Neural progenitor cell (in vitro differentiated cells): ENCODE data around the gene DMTF1. TPM values are rescaled to one million over a fixed set of nuclear protein-coding genes. Genes with fewer than 3 reads are reported as not detected.

ENCODE experiments used
- DNase-seq: peaks from one replicate; pipeline ENCODE4 v3.0.0-alpha.2; 2016; ENCODE audit warnings: low spot score
- H2AFZ ChIP-seq: fragments of 200-600 bp; sonication (generic); replicated peaks from 2 replicates; pipeline ENCODE4 v1.6.1; 2016; ENCODE audit warnings: antibody characterized with exemption
- H3F3A ChIP-seq: fragments of 200-600 bp; sonication (generic); 2 replicates; pipeline ENCODE4 v1.6.1; 2016; ENCODE audit warnings: antibody characterized with exemption, low read depth
- H3K27ac ChIP-seq: fragments of 200-600 bp; sonication (generic); 2 replicates; pipeline ENCODE4 v1.5.1; 2016; ENCODE audit warnings: mild to moderate bottlenecking
- H3K27me3 ChIP-seq: fragments of 200-600 bp; sonication (generic); 2 replicates; pipeline ENCODE4 v1.6.1; 2016; ENCODE audit warnings: mild to moderate bottlenecking, moderate library complexity
- H3K36me3 ChIP-seq: fragments of 200-600 bp; sonication (generic); 2 replicates; pipeline ENCODE4 v1.5.1; 2016
- H3K4me1 ChIP-seq: fragments of 200-600 bp; sonication (generic); 2 replicates; pipeline ENCODE4 v1.6.1; 2016; ENCODE audit warnings: mixed run types
- H3K4me2 ChIP-seq: fragments of 200-600 bp; sonication (generic); 2 replicates; pipeline ENCODE4 v1.6.1; 2016
- H3K4me3 ChIP-seq: fragments of 200-600 bp; sonication (generic); 2 replicates; pipeline ENCODE4 v1.5.1; 2016
- H3K79me2 ChIP-seq: fragments of 200-600 bp; sonication (generic); 2 replicates; pipeline ENCODE4 v1.6.1; 2016; ENCODE audit warnings: low read depth
- H3K9ac ChIP-seq: fragments of 200-600 bp; sonication (generic); 2 replicates; pipeline ENCODE4 v1.6.1; 2016
- H3K9me3 ChIP-seq: fragments of 200-600 bp; sonication (generic); 2 replicates; pipeline ENCODE4 v1.5.1; 2016; ENCODE audit warnings: low read depth
- H4K20me1 ChIP-seq: fragments of 200-600 bp; sonication (generic); 2 replicates; pipeline ENCODE4 v1.6.1; 2016; ENCODE audit warnings: low read depth
- H3K27ac Mint-ChIP-seq: 3 replicates; pipeline ENCODE4 v1.8.0; 2021; ENCODE audit warnings: mixed read lengths
- H3K27me3 Mint-ChIP-seq: 2 replicates; pipeline ENCODE4 v1.8.0; 2022; ENCODE audit warnings: low read depth, mild to moderate bottlenecking, inconsistent platforms, moderate library complexity, mixed read lengths; ENCODE audit not compliant: insufficient read depth
- H3K36me3 Mint-ChIP-seq: 3 replicates; pipeline ENCODE4 v1.8.0; 2021; ENCODE audit warnings: mixed read lengths
- H3K4me1 Mint-ChIP-seq: 3 replicates; pipeline ENCODE4 v1.8.0; 2021; ENCODE audit warnings: mixed read lengths
- H3K4me3 Mint-ChIP-seq: 3 replicates; pipeline ENCODE4 v1.8.0; 2021; ENCODE audit warnings: mild to moderate bottlenecking, moderate library complexity, mixed read lengths
- H3K9me3 Mint-ChIP-seq: 3 replicates; pipeline ENCODE4 v1.8.0; 2020; ENCODE audit warnings: mixed read lengths
- CTCF ChIP-seq: fragments of 200-600 bp; sonication (generic); IDR thresholded peaks from 2 replicates; pipeline ENCODE4 v1.5.1; 2017; ENCODE audit warnings: antibody characterized with exemption, mild to moderate bottlenecking
- EZH2 ChIP-seq: fragments of 200-600 bp; sonication (generic); IDR thresholded peaks from 2 replicates; pipeline ENCODE4 v1.6.1; 2017; ENCODE audit warnings: antibody characterized with exemption, mild to moderate bottlenecking, moderate library complexity
- EZH2phosphoT487 ChIP-seq: fragments of 200-600 bp; sonication (generic); IDR thresholded peaks from 2 replicates; pipeline ENCODE4 v1.6.1; 2017; ENCODE audit warnings: antibody characterized with exemption
- total RNA-seq: library from RNA; depleted of rRNA; stranded (reverse); fragments of >200 nt; gene quantifications from 2 replicates; pipeline ENCODE4 v1.2.3, GENCODE V29; 2015; ENCODE audit warnings: low replicate concordance

The DMTF1 gene
- total RNA-seq, 1 donor from 2014 or later: 176 TPM

- Histone ChIP-seq H4K20me1 (no peaks in the 10 kb centered on the region), H3K79me2 (no peaks in the 10 kb centered on the region), H3K4me2 (no peak overlapping the region), H3K27me3 (no peaks in the 10 kb centered on the region), H3K9me3 (no peaks in the 10 kb centered on the region), H3K27ac (no peak overlapping the region), H2AFZ (no peak overlapping the region), H3K4me3 (no peak overlapping the region), H3K36me3 (no peaks in the 10 kb centered on the region), H3K4me1 (no peaks in the 10 kb centered on the region), H3F3A (no peaks in the 10 kb centered on the region), H3K9ac (no peak overlapping the region)
- H3K27me3 Mint-ChIP-seq: no peaks in the 10 kb centered on the region
- no peaks in the 10 kb centered on the region for H3K4me1 Mint-ChIP-seq
- no peak overlapping the region for H3K4me3 Mint-ChIP-seq
- H3K27ac Mint-ChIP-seq: no peak overlapping the region
- DNase-seq: no peak
- TF ChIP-seq EZH2 (no peak), EZH2phosphoT487 (no peak), CTCF (no peak)
- H3K9me3 Mint-ChIP-seq: peaks cover 2% of the 10 kb centered on the region
- no peaks in the 10 kb centered on the region for H3K36me3 Mint-ChIP-seq
Observed at GRCh38 chr7:87119581-87119980, 32.7 kb upstream of the DMTF1 start.

- Mint-ChIP-seq H3K36me3 (no peaks in the 10 kb centered on the region), H3K27me3 (no peaks in the 10 kb centered on the region), H3K9me3 (no peaks in the 10 kb centered on the region), H3K4me3 (no peak overlapping the region), H3K27ac (no peak overlapping the region), H3K4me1 (peaks cover 6% of the 10 kb centered on the region)
- Histone ChIP-seq H3F3A (peaks cover 5% of the 10 kb centered on the region), H3K4me3 (no peak overlapping the region), H3K27me3 (no peaks in the 10 kb centered on the region), H3K27ac (no peak overlapping the region), H3K4me1 (peaks cover 3% of the 10 kb centered on the region), H3K79me2 (no peaks in the 10 kb centered on the region), H2AFZ (no peak overlapping the region), H4K20me1 (no peaks in the 10 kb centered on the region), H3K36me3 (no peaks in the 10 kb centered on the region), H3K9me3 (no peaks in the 10 kb centered on the region), H3K4me2 (no peak overlapping the region), H3K9ac (no peak overlapping the region)
- no peak for TF ChIP-seq EZH2
- no peak for DNase-seq
Observed at GRCh38 chr7:87123105-87123504, 29.1 kb upstream of the DMTF1 start.

- no peak overlapping the region for H2AFZ ChIP-seq
- Mint-ChIP-seq H3K36me3 (no peaks in the 10 kb centered on the region), H3K9me3 (no peaks in the 10 kb centered on the region), H3K4me3 (no peak overlapping the region), H3K4me1 (peaks cover 25% of the 10 kb centered on the region), H3K27me3 (no peaks in the 10 kb centered on the region), H3K27ac (no peak overlapping the region)
- no peaks in the 10 kb centered on the region for H3K9me3 ChIP-seq
- no peaks in the 10 kb centered on the region for H3K36me3 ChIP-seq
- no peak overlapping the region for H3K4me3 ChIP-seq
- no peak overlapping the region for H3K4me2 ChIP-seq
- H4K20me1 ChIP-seq: peaks cover 12% of the 10 kb centered on the region
- no peak overlapping the region for H3K9ac ChIP-seq
- no peak for DNase-seq
- no peaks in the 10 kb centered on the region for H3K79me2 ChIP-seq
- H3F3A ChIP-seq: peaks cover 31% of the 10 kb centered on the region
- TF ChIP-seq EZH2 (no peak), EZH2phosphoT487 (no peak), CTCF (no peak)
- H3K27ac ChIP-seq: no peak overlapping the region
- no peaks in the 10 kb centered on the region for H3K27me3 ChIP-seq
- peaks cover 33% of the 10 kb centered on the region for H3K4me1 ChIP-seq
Observed at GRCh38 chr7:87127019-87127418, 25.2 kb upstream of the DMTF1 start.

- peak overlapping the region; percentile 81 for H3K4me2 ChIP-seq
- peaks cover 31% of the 10 kb centered on the region for H3F3A ChIP-seq
- H2AFZ ChIP-seq: no peak overlapping the region
- Mint-ChIP-seq H3K36me3 (no peaks in the 10 kb centered on the region), H3K27ac (peak overlapping the region; percentile 8), H3K4me3 (peak overlapping the region; percentile 75), H3K9me3 (no peaks in the 10 kb centered on the region), H3K4me1 (peaks cover 25% of the 10 kb centered on the region), H3K27me3 (no peaks in the 10 kb centered on the region)
- DNase-seq: peak; percentile 66
- H4K20me1 ChIP-seq: peaks cover 12% of the 10 kb centered on the region
- no peak for TF ChIP-seq EZH2
- TF ChIP-seq EZH2phosphoT487: no peak
- TF ChIP-seq CTCF: no peak
- no peaks in the 10 kb centered on the region for H3K36me3 ChIP-seq
- H3K4me3 ChIP-seq: peak overlapping the region; percentile 41
- peak overlapping the region; percentile 85 for H3K27ac ChIP-seq
- no peaks in the 10 kb centered on the region for H3K79me2 ChIP-seq
- no peaks in the 10 kb centered on the region for H3K27me3 ChIP-seq
- H3K9ac ChIP-seq: no peak overlapping the region
- H3K9me3 ChIP-seq: no peaks in the 10 kb centered on the region
- peaks cover 33% of the 10 kb centered on the region for H3K4me1 ChIP-seq
Observed at GRCh38 chr7:87128861-87129267, 23.4 kb upstream of the DMTF1 start.
